ENCODE measurements around the gene ERBB2.

- TF ChIP-seq, protein P1, sequence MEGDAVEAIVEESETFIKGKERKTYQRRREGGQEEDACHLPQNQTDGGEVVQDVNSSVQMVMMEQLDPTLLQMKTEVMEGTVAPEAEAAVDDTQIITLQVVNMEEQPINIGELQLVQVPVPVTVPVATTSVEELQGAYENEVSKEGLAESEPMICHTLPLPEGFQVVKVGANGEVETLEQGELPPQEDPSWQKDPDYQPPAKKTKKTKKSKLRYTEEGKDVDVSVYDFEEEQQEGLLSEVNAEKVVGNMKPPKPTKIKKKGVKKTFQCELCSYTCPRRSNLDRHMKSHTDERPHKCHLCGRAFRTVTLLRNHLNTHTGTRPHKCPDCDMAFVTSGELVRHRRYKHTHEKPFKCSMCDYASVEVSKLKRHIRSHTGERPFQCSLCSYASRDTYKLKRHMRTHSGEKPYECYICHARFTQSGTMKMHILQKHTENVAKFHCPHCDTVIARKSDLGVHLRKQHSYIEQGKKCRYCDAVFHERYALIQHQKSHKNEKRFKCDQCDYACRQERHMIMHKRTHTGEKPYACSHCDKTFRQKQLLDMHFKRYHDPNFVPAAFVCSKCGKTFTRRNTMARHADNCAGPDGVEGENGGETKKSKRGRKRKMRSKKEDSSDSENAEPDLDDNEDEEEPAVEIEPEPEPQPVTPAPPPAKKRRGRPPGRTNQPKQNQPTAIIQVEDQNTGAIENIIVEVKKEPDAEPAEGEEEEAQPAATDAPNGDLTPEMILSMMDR (IDR thresholded peaks at IDR 0.05): no peak
- no peak for TF ChIP-seq POLR2A (IDR thresholded peaks at IDR 0.05)
- no peak for TF ChIP-seq EP300 (IDR thresholded peaks at IDR 0.05)
- no peak for TF ChIP-seq POLR2AphosphoS5 (IDR thresholded peaks at IDR 0.05)
Observed at GRCh38 chr17:39777534-39778365, 77.9 kb downstream of the ERBB2 start.
